Keratinocyte (primary cell): Measurements from ENCODE around the gene ATL3. TPM values are rescaled to one million over a fixed set of nuclear protein-coding genes. Genes with fewer than 3 reads are reported as not detected.

Experiments
- DNase-seq: peaks from one replicate; pipeline ENCODE4 v3.0.0-alpha.2; 2011; ENCODE audit warnings: low read depth, missing footprints, low spot score
- FAIRE-seq: peaks from 2 replicates; lab custom pipeline; 2011; peaks lifted over from hg19 to GRCh38; lab: Jason Lieb, UNC
- H2AFZ ChIP-seq: 2 replicates; pipeline ENCODE4 v1.6.0; 2012; ENCODE audit warnings: low read length, control low read depth, inconsistent platforms; ENCODE audit not compliant: control insufficient read depth
- H3K27ac ChIP-seq: 2 replicates; pipeline ENCODE4 v1.5.1; 2011; ENCODE audit warnings: low read length; ENCODE audit not compliant: control insufficient read depth, insufficient read depth
- H3K27me3 ChIP-seq: 3 replicates; pipeline ENCODE4 v1.6.0; 2011; ENCODE audit warnings: low read length; ENCODE audit not compliant: control insufficient read depth, insufficient read depth; ENCODE audit errors: extremely low read depth
- H3K36me3 ChIP-seq, 2 experiments: 2 replicates in 1 of 2; 3 replicates in 1 of 2; pipeline ENCODE4 v1.5.1; 2011; ENCODE audit warnings: low read length in 2 of 2, mild to moderate bottlenecking in 1 of 2; ENCODE audit not compliant: control insufficient read depth in 2 of 2, insufficient read depth in 2 of 2; ENCODE audit errors: extremely low read depth in 1 of 2
- H3K4me1 ChIP-seq: 3 replicates; pipeline ENCODE4 v1.5.1; 2011; ENCODE audit warnings: low read length; ENCODE audit not compliant: control insufficient read depth, insufficient read depth; ENCODE audit errors: extremely low read depth
- H3K4me2 ChIP-seq: 3 replicates; pipeline ENCODE4 v1.6.0; 2011; ENCODE audit warnings: low read depth, low read length; ENCODE audit not compliant: control insufficient read depth, insufficient read depth; ENCODE audit errors: extremely low read depth
- H3K4me3 ChIP-seq, 3 experiments: fragments of 200-600 bp in 1 of 3; sonication (generic) in 1 of 3; 2 replicates in 2 of 3; 3 replicates in 1 of 3; pipeline ENCODE4 v1.5.1; 2011 to 2016; ENCODE audit warnings: low read length in 3 of 3, mild to moderate bottlenecking in 3 of 3, control low read depth in 2 of 3, inconsistent platforms in 1 of 3, low read depth in 1 of 3, mixed read lengths in 1 of 3, mixed run types in 1 of 3, moderate library complexity in 1 of 3; ENCODE audit not compliant: control insufficient read depth in 2 of 3, insufficient read depth in 2 of 3; ENCODE audit errors: extremely low read depth in 1 of 3
- H3K79me2 ChIP-seq: 2 replicates; pipeline ENCODE4 v1.6.0; 2012; ENCODE audit warnings: low read length; ENCODE audit not compliant: control insufficient read depth, insufficient read depth
- H3K9ac ChIP-seq: 3 replicates; pipeline ENCODE4 v1.6.0; 2011; ENCODE audit warnings: low read length; ENCODE audit not compliant: control insufficient read depth, insufficient read depth; ENCODE audit errors: extremely low read depth
- H3K9me1 ChIP-seq: 3 replicates; pipeline ENCODE4 v1.6.0; 2011; ENCODE audit warnings: low read length; ENCODE audit not compliant: control insufficient read depth, insufficient read depth; ENCODE audit errors: extremely low read depth
- H3K9me3 ChIP-seq: 2 replicates; pipeline ENCODE4 v1.5.1; 2012; ENCODE audit warnings: low read depth, low read length; ENCODE audit not compliant: control insufficient read depth
- H4K20me1 ChIP-seq: 3 replicates; pipeline ENCODE4 v1.6.0; 2011; ENCODE audit warnings: low read length; ENCODE audit not compliant: control insufficient read depth, insufficient read depth; ENCODE audit errors: extremely low read depth
- CTCF ChIP-seq, 3 experiments: IDR thresholded peaks in 1 of 3; conservative IDR thresholded peaks in 1 of 3; optimal IDR thresholded peaks in 1 of 3; 2 replicates in 2 of 3; 3 replicates in 1 of 3; pipeline versions ENCODE3 to v1.5.1; 2011; ENCODE audit warnings: low read length in 3 of 3, mild to moderate bottlenecking in 3 of 3, moderate library complexity in 2 of 3, control low read depth in 1 of 3, inconsistent platforms in 1 of 3; ENCODE audit not compliant: insufficient read depth in 2 of 3; ENCODE audit errors: extremely low read depth in 1 of 3
- EZH2 ChIP-seq: IDR thresholded peaks from one replicate; pipeline ENCODE4 v1.6.1; 2012; ENCODE audit warnings: inconsistent platforms, mild to moderate bottlenecking, low read length, moderate library complexity
- dilution Hi-C: fragments of 300-500 bp; cut with MboI; formaldehyde crosslinking; loops from one replicate; pipeline ENCODE4 v1.7.0; 2020; ENCODE audit warnings: low sequenced_read_pairs; ENCODE audit not compliant: extremely low pct_ligation_motif_present
- polyA plus RNA-seq, 5 experiments: library from polyadenylated mRNA; depleted of rRNA in 3 of 5; stranded (reverse) in 3 of 5; stranded (forward) in 1 of 5; unstranded in 1 of 5; fragments of >200 nt; gene quantifications; 1 replicate in 1 of 5; 2 replicates in 3 of 5; 3 replicates in 1 of 5; pipeline versions ENCODE4 v1.2.1 to v1.2.3, GENCODE V29; 2011 to 2012; ENCODE audit warnings: missing spikeins in 2 of 5, low read depth in 1 of 5, low replicate concordance in 1 of 5

The ATL3 gene
- polyA plus RNA-seq, 1 donor (not counting 4 experiments of a cell fraction or from before 2014, with no cell fraction given), result 36.5 TPM

- Histone ChIP-seq H3K9ac (no peak overlapping the region), H3K4me1 (no peaks in the 10 kb centered on the region), H3K79me2 (no peaks in the 10 kb centered on the region), H3K9me3 (no peaks in the 10 kb centered on the region), H3K36me3 (no peaks in the 10 kb centered on the region), H3K4me3 (no peak overlapping the region), H4K20me1 (no peaks in the 10 kb centered on the region), H2AFZ (no peak overlapping the region), H3K27ac (no peak overlapping the region), H3K27me3 (no peaks in the 10 kb centered on the region), H3K4me2 (no peak overlapping the region), H3K9me1 (no peaks in the 10 kb centered on the region)
- DNase-seq (no peak), FAIRE-seq (no peak)
- dilution Hi-C loops, result no loop called here
- TF ChIP-seq EZH2 (no peak), CTCF (optimal IDR thresholded peaks at IDR 0.05 in 1 of 3, IDR thresholded peaks at IDR 0.05 in 1 of 3, conservative IDR thresholded peaks at IDR 0.05 in 1 of 3; ENCODE audit: extremely low read depth in 1 of 3, insufficient read depth in 2 of 3, low read length in 3 of 3) (no peak)
Observed at GRCh38 chr11:63590024-63590788, 81.0 kb downstream of the ATL3 start.

GRCh38 chr11:63589000-63589399, 82.2 kb downstream of the ATL3 start:
- no peak overlapping the region for H3K9ac ChIP-seq
- no peaks in the 10 kb centered on the region for H3K4me1 ChIP-seq
- dilution Hi-C loops, result no loop called here
- no peaks in the 10 kb centered on the region for H3K9me3 ChIP-seq
- no peaks in the 10 kb centered on the region for H4K20me1 ChIP-seq
- no peaks in the 10 kb centered on the region for H3K36me3 ChIP-seq
- no peak overlapping the region for H2AFZ ChIP-seq
- no peak overlapping the region for H3K27ac ChIP-seq
- no peaks in the 10 kb centered on the region for H3K9me1 ChIP-seq
- no peaks in the 10 kb centered on the region for H3K79me2 ChIP-seq
- TF ChIP-seq CTCF (optimal IDR thresholded peaks at IDR 0.05 in 1 of 3, IDR thresholded peaks at IDR 0.05 in 1 of 3, conservative IDR thresholded peaks at IDR 0.05 in 1 of 3; ENCODE audit: extremely low read depth in 1 of 3, insufficient read depth in 2 of 3, low read length in 3 of 3), result no peak
- TF ChIP-seq EZH2, result no peak
- DNase-seq (no peak), FAIRE-seq (no peak)
- H3K27me3 ChIP-seq, result no peaks in the 10 kb centered on the region
- no peak overlapping the region for H3K4me2 ChIP-seq
- no peak overlapping the region for H3K4me3 ChIP-seq
